HG03103 (cell line): ENCODE results near the gene NCOA7.
A peak's percentile ranks its signal among the peaks of the same experiment; 100 is the strongest.

ENCODE experiments used
- ATAC-seq: cut with Tn5 transposase; IDR thresholded peaks from one replicate; pipeline ENCODE4 v1.9.1; 2021; ENCODE audit warnings: low read depth; ENCODE audit not compliant: unreplicated experiment

NCOA7 gene

GRCh38 chr6:125790358-125791150 is at the start of gene NCOA7:
TSS of gene NCOA7 (plus strand) at chr6:125790960. CDS start at chr6:125815355, 24,395 bp downstream.
- ATAC-seq, result peak; percentile 58

GRCh38 chr6:125741336-125741735 is 49.4 kb upstream of the NCOA7 start:
- ATAC-seq, result no peak

- ATAC-seq, result no peak
These were observed 48.7 kb upstream of the NCOA7 start for GRCh38 chr6:125742024-125742423.

- ATAC-seq, result no peak
These were observed 48.2 kb upstream of the NCOA7 start for GRCh38 chr6:125742464-125743120.

GRCh38 chr6:125743604-125744003 is 47.2 kb upstream of the NCOA7 start:
- no peak for ATAC-seq

GRCh38 chr6:125745281-125746018 is 45.3 kb upstream of the NCOA7 start:
- ATAC-seq, result no peak

GRCh38 chr6:125746019-125746414 is 44.7 kb upstream of the NCOA7 start:
- no peak for ATAC-seq

- ATAC-seq, result peak; percentile 48
These were observed 43.8 kb upstream of the NCOA7 start for GRCh38 chr6:125746731-125747588.

- ATAC-seq, result no peak
These were observed 43.0 kb upstream of the NCOA7 start for GRCh38 chr6:125747589-125748405.

GRCh38 chr6:125748406-125749172 is 42.2 kb upstream of the NCOA7 start:
- no peak for ATAC-seq

GRCh38 chr6:125749173-125749864 is 41.4 kb upstream of the NCOA7 start, which contains the start of gene HEY2:
TSS of gene HEY2 (plus strand) at chr6:125749632. CDS start at chr6:125749777, 145 bp downstream.
- ATAC-seq, result peak; percentile 81

GRCh38 chr6:125749865-125750691 is 40.7 kb upstream of the NCOA7 start:
- ATAC-seq, result no peak

- ATAC-seq, result no peak
These were observed 39.9 kb upstream of the NCOA7 start for GRCh38 chr6:125750692-125751333.

GRCh38 chr6:125751334-125751916 is 39.3 kb upstream of the NCOA7 start:
- ATAC-seq, result no peak

GRCh38 chr6:125752773-125753172 is 38.0 kb upstream of the NCOA7 start:
- ATAC-seq, result no peak

GRCh38 chr6:125753218-125753936 is 37.4 kb upstream of the NCOA7 start:
- no peak for ATAC-seq
